HG02623 (cell line): ENCODE data around the gene EIF2AK3.
A peak's percentile ranks its signal among the peaks of the same experiment; 100 is the strongest.
"Not testable (repeated sequence)": the region's sequence is repeated elsewhere in the genome, so short reads cannot be mapped to it uniquely, and the experiment has no call there.

Experiments used
- ATAC-seq: cut with Tn5 transposase; IDR thresholded peaks from one replicate; pipeline ENCODE4 v1.9.1; 2021; ENCODE audit warnings: moderate library complexity; ENCODE audit not compliant: unreplicated experiment

The EIF2AK3 gene

GRCh38 chr2:88627055-88627855, at the start of gene EIF2AK3:
Gene EIF2AK3, minus strand, starts transcription at chr2:88627464. Its CDS starts 190 bp downstream, at chr2:88627274.
- peak; percentile 88 for ATAC-seq

- ATAC-seq: no peak
These were observed 46.1 kb upstream of the EIF2AK3 start for GRCh38 chr2:88673363-88673762.

DNA sequence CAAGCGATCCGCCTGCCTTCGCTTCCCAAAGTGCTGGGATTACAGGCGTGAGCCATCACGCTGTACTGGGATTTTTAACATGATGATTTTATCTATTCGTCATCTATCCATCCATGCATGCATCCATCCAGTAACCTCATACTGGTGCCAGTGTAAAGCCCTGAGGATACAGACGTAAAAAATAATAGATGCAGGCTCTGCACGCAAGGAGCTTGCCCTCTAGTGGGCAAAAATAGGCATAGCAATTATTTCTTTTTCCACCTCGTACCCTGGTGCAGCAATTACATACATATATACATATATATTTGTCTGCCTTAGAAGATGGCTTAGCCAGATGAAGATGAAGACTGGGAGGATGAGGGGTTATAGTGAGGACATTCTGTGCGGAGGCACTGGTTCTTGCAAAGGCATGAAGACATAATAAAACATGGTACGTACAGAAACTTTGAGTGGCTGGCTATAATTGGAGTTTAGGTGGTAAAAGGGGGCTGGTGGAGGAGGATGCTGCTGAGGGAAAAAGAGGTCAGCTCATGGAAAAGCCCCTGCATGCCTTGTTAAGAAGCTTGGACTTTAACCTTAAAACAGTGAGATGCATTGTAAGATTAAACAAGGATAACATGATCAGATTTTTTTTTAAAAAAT, 44.6 kb upstream of the EIF2AK3 start:
- ATAC-seq: no peak

DNA sequence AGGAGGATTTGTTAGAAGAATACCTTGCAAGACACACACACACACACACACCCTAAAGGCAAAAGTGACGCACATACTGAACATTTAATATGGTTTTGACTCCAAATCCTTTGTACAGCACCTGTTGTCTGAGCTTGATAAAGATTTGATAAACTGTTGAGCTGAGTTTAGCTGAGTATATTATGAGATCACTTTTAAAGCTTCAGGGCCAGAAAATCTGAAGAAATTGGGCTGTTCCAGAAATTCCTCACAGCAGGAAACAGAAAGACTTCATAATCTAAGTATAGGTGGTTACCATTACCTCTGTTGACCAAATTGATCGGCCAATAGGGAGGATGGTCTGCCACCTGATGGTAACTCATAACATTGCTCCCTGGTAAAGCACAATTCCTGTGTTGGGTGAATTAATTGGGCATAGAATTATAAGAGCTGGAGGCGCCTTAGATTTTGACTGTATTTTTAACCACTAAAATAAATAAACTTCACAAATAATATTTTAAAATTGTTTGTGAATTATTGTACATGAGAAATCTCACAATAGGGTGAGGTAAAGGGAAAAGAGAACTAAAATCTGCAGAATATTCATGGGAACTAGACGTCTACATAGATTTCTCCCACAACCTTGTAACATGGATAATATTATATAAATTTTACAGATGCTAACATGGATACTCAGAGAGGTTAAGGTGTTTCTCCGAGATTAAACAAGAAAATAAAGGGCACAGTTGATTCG, 42.4 kb upstream of the EIF2AK3 start:
- peak; percentile 95 for ATAC-seq

DNA sequence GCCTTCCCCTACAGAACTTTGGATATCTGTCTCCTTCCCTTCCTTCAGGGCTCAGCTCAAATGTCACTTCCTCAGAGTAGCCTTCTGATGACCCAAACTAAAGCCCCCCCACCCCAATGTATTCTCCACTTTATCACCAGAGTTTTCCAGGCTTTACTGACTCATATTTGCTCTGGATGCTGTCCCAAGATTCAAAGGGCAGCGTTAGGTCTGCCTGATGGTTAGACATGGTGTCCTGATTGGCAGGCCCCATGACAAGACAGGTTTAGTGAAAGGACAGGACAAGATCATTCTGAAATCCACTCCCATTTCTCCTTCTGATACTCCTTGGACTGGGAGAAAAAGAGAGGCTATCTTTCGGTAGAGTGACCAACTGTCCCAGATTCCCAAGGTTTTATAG, 41.6 kb upstream of the EIF2AK3 start:
- no peak for ATAC-seq

GRCh38 chr2:88667219-88667618, 40.0 kb upstream of the EIF2AK3 start:
- ATAC-seq: no peak

DNA sequence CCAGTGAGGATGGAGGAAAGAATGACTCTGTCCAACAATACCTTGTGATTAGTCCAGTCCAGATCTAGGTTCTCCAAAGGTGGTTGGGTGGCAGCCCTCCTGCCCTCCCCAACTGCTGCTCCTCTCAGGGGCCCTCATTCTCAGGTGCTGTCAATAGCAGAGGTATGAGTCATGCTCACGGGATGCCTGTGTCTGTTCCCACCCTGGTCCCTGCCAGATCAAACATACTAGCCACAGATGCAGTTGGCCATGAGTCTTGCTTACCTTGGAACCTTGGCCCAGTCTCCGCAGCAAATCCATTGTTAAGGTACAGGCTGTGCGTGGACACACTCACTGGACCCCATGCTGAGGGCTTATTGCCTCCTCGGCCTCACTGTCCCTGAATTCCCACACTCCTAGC, 39.3 kb upstream of the EIF2AK3 start:
- no peak for ATAC-seq

GRCh38 chr2:88660622-88661021, 33.4 kb upstream of the EIF2AK3 start:
- no peak for ATAC-seq

DNA sequence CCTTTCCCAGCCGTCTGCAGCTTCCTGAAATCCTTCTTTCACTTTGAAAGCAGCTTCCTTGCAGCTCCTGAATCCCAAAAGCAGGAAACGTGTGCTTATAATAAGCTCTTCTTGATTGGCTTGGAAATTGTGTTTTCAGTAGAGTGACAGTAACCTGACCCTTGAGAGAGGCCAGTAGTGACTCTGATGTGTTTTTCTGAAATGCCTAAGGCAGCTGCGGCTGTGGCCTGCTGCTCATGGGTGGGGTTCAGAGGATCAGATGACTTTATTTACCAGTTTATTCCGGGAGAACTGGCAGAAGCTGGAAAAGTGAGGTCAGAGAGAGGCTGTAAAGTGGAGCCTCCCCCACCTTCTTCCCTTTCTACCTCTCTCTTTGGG, 32.3 kb upstream of the EIF2AK3 start:
- no peak for ATAC-seq

DNA sequence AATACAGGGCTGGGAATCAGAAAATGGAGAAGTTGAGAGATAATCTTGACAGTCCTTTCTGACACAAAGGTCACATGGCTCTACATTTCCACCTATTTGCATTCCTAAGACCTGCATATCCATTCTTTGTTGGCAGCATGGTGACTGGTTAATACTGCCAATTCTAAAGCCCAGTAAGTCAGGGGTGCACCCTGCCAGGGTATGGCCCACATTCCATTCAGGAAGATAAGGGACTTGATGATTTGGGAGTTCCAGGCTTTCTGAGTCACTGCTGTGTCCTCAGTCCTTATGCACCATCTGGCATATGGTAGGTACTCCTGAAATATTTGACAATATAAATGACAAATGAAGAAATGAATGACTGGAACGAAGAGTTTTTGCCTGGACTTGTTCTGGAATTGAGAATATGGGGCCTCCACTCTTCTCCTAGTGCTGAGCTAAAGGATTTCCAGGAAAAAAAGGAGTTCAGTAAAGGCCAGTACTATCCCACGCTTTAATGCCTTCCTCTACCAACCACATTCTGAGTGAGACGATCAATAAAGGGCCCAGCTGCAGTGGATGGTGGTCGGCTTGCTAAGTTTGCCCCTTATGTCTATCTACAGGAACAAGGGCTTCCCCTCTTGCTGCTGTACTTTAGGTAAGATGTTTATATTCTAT, 31.7 kb upstream of the EIF2AK3 start:
- ATAC-seq: no peak

DNA sequence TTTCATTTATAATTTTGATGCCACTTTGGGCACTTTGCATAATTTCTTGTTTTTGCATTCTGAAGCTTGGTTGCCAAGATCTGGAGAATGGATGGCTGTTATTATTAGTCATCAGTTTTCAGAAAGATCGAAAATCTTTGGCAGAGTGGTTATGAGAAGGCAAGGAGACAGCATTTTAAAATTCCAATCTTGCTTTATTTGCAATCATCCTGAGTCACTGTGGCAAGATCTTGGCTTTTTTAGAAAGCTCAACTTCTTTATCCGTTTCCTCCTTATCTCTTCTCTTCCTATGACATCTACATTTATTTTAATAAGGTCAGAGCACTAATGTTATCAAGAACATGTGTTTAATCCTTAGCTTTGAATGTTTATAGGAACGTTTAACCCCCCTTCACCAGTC, 31.1 kb upstream of the EIF2AK3 start:
- ATAC-seq: no peak

GRCh38 chr2:88657131-88657530, 29.9 kb upstream of the EIF2AK3 start:
- ATAC-seq: no peak

GRCh38 chr2:88656690-88657089, 29.4 kb upstream of the EIF2AK3 start:
- ATAC-seq: no peak

DNA sequence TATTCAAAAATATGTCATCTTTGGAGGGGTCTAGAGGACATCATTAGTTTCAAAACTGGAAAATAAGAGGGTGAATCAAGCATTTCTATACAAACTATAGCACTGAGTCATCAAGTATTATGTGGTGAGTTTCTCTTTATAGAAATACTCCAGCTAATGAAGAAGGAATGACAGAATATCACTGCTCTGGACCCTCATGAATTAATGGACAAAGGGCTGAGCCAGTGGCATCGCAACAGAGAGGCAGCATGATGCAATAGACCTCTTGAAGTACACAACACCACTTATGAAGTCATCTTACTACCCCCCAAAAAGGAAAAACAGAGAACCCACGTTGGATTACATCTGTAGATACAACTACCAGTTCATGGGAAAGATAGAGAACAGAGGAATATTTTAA, 27.4 kb upstream of the EIF2AK3 start:
- no peak for ATAC-seq

GRCh38 chr2:88651646-88652045, 24.4 kb upstream of the EIF2AK3 start:
- ATAC-seq: no peak

DNA sequence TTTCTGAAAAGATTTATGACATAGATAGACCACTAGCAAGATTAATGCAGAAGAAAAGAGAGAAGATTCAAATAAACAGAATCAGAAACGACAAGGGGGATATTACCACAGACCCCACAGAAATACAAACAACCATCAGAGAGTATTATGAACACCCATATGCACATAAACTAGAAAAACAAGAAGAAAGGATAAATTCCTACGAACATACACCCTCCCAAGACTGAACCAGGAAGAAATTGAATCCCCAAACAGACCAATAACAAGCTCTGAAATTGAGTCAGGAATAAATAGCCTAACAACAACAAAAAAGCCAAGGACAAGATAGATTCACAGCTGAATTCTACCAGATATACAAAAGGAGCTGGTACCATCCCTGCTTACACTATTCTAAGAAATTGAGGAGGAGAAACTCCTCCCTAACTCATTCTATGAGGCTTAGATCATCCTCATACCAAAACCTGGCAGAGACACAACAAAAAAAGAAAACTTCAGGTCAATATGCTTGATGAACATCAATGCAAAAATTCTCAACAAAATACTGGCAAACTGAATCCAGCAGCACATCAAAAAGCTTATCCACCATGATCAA, 18.1 kb upstream of the EIF2AK3 start:
- ATAC-seq: not testable (repeated sequence)

DNA sequence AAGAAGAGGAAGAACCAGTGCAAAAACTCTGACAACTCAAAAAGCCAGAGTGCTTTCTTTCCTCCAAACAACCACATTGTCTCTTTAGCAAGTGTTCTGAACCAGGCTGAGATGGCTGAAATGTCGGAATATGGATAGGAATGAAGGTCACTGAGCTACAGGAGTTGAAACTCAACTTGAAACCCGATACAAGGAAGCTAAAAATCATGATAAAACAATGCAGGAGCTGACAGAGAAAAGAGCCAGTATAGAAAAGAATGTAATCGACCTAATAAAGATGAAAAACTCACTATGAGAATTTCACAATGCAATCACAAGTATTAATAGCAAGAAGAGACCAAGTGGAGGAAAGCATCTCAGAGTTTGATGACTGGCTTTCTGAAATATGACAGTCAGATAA, 15.0 kb upstream of the EIF2AK3 start:
- ATAC-seq: no peak

DNA sequence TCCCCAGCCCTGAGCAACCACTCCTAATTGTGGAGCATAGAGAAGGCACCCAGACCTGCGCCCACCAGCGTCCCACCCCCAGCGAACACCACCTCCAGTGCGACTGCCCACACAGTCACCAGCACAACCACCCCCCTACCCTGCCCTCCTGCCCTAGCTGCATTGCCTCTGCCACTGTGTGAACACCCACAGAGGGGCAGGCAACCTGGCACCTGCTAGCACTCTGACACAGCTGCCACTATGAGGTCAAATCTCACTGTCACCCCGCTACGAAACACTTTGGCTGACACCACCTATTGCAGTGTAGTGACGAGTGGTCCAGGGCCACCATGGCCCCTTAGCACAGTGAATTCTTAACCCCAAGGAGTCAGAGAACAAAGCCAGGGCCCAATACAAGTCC, 14.1 kb upstream of the EIF2AK3 start:
- ATAC-seq: no peak

GRCh38 chr2:88639865-88640264, 12.6 kb upstream of the EIF2AK3 start:
- ATAC-seq: no peak

- ATAC-seq: no peak
These were observed 11.5 kb upstream of the EIF2AK3 start for GRCh38 chr2:88638743-88639142.

DNA sequence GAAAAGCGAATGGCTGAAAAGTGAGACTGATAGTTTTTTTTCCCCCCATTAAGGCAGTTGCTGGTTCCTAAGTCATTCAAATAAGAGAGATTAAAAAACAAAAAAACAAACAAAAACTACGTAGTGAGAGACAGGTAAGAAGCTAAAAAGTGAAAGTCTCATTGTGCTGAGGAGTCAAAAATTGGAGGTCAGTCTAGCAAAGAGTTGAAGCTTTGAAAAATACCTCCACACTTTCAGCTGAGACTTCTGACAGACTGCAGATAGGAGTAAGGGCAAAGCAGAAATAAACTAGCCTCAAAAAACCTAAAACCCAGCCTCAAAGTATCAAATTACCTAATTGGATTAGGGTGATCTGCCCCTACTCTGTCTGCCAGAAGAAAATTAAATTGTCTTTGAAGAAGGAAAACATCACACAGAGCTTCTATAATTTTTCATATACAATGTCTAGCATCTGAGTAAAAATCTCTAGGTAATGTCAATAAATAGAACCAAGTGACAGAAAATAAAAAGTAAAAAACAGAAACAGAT, 10.9 kb upstream of the EIF2AK3 start:
- ATAC-seq: no peak
